Activated CD4-positive, alpha-beta T cell treated with anti-CD3 and anti-CD28 coated beads, Interleukin-2, amount 50 U/mL, for 1 hour (primary cell): ENCODE data around the gene L1TD1.
"Not testable (repeated sequence)": the region's sequence is repeated elsewhere in the genome, so short reads cannot be mapped to it uniquely, and the experiment has no call there.

ENCODE experiments used
- DNase-seq: peaks from one replicate; pipeline ENCODE4 v3.0.0-alpha.2; 2020

The L1TD1 gene

DNA sequence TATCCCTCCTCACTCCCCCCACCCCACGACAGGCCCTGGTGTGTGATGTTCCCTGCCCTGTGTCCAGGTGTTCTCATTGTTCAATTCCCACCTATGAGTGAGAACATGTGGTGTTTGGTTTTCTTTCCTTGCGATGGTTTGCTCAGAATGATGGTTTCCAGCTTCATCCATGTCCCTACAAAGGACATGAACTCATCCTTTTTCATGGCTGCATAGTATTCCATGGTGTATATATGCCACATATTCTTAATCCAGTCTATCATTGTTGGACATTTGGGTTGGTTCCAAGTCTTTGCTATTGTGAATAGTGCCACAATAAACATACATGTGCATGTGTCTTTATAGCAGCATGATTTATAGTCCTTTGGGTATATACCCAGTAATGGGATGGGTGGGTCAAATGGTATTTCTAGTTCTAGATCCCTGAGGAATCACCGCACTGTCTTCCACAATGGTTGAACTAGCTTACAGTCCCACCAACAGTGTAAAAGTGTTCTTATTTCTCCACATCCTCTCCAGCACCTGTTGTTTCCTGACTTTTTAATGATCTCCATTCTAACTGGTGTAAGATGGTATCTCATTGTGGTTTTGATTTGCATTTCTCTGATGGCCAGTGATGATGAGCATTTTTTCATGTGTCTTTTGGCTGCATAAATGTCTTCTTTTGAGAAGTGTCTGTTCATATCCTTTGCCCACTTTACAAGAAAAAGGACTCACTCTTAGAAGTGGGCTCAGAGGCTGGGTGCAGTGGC, 45.2 kb downstream of the L1TD1 start:
- not testable (repeated sequence) for DNase-seq

DNA sequence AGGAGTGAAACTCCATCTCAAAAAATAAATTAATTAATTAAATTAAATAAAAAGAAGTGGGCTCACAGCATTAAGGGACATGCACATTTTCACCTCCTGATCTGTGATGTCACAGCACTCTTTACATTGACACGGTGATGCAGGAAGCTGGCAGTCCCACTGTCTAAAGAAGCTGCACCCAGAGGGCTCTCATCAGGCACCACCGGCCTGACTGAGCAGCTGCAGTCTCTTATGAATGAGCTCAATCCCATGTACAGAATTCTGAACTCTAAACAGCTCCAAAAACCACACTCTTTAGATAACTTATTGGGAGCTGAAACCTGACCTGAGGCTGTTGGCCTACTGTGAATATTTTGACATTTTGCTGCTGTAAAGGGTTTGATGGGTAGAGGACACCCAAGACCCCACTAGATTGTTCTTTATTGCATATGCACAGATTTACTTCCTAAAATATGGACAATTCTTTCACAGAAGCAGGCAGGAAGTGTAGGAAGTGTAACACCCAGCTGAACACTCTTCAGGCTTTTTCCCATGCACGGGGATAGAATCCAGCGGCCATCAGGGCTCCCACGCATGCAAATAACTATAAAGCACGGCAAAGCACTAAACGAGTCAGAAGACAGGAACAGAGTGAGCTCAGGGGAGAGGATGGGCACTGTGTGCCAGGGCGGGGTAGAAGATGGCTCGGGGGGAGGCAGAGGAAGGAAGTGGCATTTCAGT, 46.2 kb downstream of the L1TD1 start:
- no peak for DNase-seq

- DNase-seq: no peak
Measured at GRCh38 chr1:62241371-62242131, 46.9 kb downstream of the L1TD1 start.

DNA sequence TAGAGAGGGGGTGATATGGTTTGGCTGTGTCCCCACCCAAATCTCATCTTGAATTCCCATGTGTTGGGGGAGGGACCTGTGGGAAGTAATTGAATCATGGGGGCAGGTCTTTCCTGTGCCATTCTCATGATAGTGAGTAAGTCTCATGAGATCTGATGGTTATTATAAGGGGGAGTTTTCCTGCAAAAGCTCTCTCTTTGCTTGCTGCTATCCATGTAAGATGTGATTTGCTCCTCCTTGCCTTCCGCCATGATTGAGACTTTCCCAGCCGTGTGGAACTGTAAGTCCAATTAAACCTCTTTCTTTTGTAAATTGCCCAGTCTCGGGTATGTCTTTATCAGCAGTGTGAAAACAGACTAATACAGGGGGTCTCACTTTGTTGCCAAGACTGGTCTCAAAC, 49.7 kb downstream of the L1TD1 start:
- DNase-seq: not testable (repeated sequence)

GRCh38 chr1:62245201-62245600, 50.6 kb downstream of the L1TD1 start:
- DNase-seq: no peak

- no peak for DNase-seq
Measured at GRCh38 chr1:62247391-62248168, 52.9 kb downstream of the L1TD1 start.

DNA sequence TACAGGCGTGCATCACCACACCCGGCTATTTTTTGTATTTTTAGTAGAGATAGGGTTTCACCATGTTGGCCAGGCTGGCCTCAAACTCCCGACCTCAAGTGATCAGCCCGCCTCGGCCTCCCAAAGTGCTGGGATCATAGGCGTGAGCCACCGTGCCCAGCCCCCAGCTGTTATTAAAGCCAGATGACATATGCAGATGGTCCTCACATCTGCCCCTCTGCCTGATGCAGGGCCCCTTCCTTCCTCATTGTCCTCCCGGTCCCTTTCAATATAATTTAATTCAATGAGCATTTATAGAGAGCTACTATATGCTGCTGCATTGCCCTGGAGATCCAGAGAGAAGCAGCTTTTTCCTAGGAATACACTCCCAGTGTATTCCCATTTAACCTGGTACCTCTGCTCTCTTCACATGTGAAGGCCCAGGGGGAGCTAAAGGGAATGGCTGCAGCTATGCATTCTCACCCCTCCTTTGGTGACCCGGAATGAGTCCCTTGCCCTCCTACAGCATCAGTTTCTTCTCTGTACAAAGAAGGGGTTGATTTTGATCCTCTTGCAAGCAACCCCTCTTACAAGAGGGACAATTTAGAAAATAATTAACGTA, 55.6 kb downstream of the L1TD1 start:
- no peak for DNase-seq

- DNase-seq: no peak
Measured at GRCh38 chr1:62259551-62259950, 64.9 kb downstream of the L1TD1 start.

- no peak for DNase-seq
Measured at GRCh38 chr1:62260688-62261087, 66.0 kb downstream of the L1TD1 start.
